ENCODE results near the gene ADCYAP1.

ADCYAP1 gene

GRCh38 chr18:910247-910646 is 5.6 kb downstream of the ADCYAP1 start:
- no peak for DNase-seq (ENCODE audit: low spot score)

GRCh38 chr18:911025-911424 is 6.4 kb downstream of the ADCYAP1 start:
- DNase-seq (ENCODE audit: low spot score) = no peak

- DNase-seq (ENCODE audit: low spot score) = no peak
Measured at GRCh38 chr18:911486-911885, 6.8 kb downstream of the ADCYAP1 start.

GRCh38 chr18:916562-916961 is 11.9 kb downstream of the ADCYAP1 start:
- DNase-seq (ENCODE audit: low spot score) = no peak

GRCh38 chr18:919078-919477 is 14.4 kb downstream of the ADCYAP1 start:
- no peak for DNase-seq (ENCODE audit: low spot score)

GRCh38 chr18:923144-923866 is 18.6 kb downstream of the ADCYAP1 start:
- no peak for DNase-seq (ENCODE audit: low spot score)

- DNase-seq (ENCODE audit: low spot score) = no peak
Measured at GRCh38 chr18:924987-925386, 20.3 kb downstream of the ADCYAP1 start.

- DNase-seq (ENCODE audit: low spot score) = no peak
Measured at GRCh38 chr18:926946-927345, 22.3 kb downstream of the ADCYAP1 start.

- DNase-seq (ENCODE audit: low spot score) = no peak
Measured at GRCh38 chr18:933082-933481, 28.4 kb downstream of the ADCYAP1 start.

GRCh38 chr18:934518-935133 is 30.0 kb downstream of the ADCYAP1 start:
- no peak for DNase-seq (ENCODE audit: low spot score)

- no peak for DNase-seq (ENCODE audit: low spot score)
Measured at GRCh38 chr18:936941-937340, 32.3 kb downstream of the ADCYAP1 start.

- no peak for DNase-seq (ENCODE audit: low spot score)
Measured at GRCh38 chr18:939166-939565, 34.5 kb downstream of the ADCYAP1 start.

- no peak for DNase-seq (ENCODE audit: low spot score)
Measured at GRCh38 chr18:939958-940357, 35.3 kb downstream of the ADCYAP1 start.

- DNase-seq (ENCODE audit: low spot score) = no peak
Measured at GRCh38 chr18:941331-941730, 36.7 kb downstream of the ADCYAP1 start.

- no peak for DNase-seq (ENCODE audit: low spot score)
Measured at GRCh38 chr18:944440-944839, 39.8 kb downstream of the ADCYAP1 start.

GRCh38 chr18:949724-950631 is 45.3 kb downstream of the ADCYAP1 start:
- no peak for DNase-seq (ENCODE audit: low spot score)

- no peak for DNase-seq (ENCODE audit: low spot score)
Measured at GRCh38 chr18:950882-951495, 46.3 kb downstream of the ADCYAP1 start.

- no peak for DNase-seq (ENCODE audit: low spot score)
Measured at GRCh38 chr18:955384-956066, 50.9 kb downstream of the ADCYAP1 start.

- no peak for DNase-seq (ENCODE audit: low spot score)
Measured at GRCh38 chr18:957829-958228, 53.2 kb downstream of the ADCYAP1 start.

- DNase-seq (ENCODE audit: low spot score) = no peak
Measured at GRCh38 chr18:959854-960253, 55.2 kb downstream of the ADCYAP1 start.

Data from cerebellar cortex (tissue), 1 donor.